Thyroid gland (tissue), 4 donors: ENCODE results near the gene ATG13. TPM values are rescaled to one million over a fixed set of nuclear protein-coding genes. Genes with fewer than 3 reads are reported as not detected.

Experiments used
- DNase-seq, 2 donors: peaks; one replicate each; pipeline ENCODE4 v3.0.0-alpha.2; 2019
- H3K27ac ChIP-seq, 3 donors: fragments of 200-600 bp; sonication (generic); 1 replicate in 2 of 3; 2 replicates in 1 of 3; pipeline ENCODE4 v1.5.1; 2016 to 2019; ENCODE audit warnings: mild to moderate bottlenecking in 1 of 3, moderate library complexity in 1 of 3
- H3K27me3 ChIP-seq: fragments of 200-600 bp; sonication (generic); one replicate; pipeline ENCODE4 v1.5.1; 2019
- H3K36me3 ChIP-seq, 2 donors: fragments of 200-600 bp; sonication (generic); one replicate each; pipeline ENCODE4 v1.5.1; 2016 to 2019
- H3K4me1 ChIP-seq, 2 donors: fragments of 200-600 bp; sonication (generic); one replicate each; pipeline ENCODE4 v1.5.1; 2017 to 2019
- H3K4me3 ChIP-seq, 3 donors: fragments of 200-600 bp; sonication (generic); replicated peaks in 1 of 3; 1 replicate in 2 of 3; 2 replicates in 1 of 3; pipeline ENCODE4 v1.5.1; 2016; ENCODE audit warnings: mild to moderate bottlenecking in 1 of 3
- H3K9me3 ChIP-seq: fragments of 200-600 bp; sonication (generic); one replicate; pipeline ENCODE4 v1.5.1; 2017
- POLR2A ChIP-seq, 2 donors: fragments of 450-650 bp; IDR thresholded peaks; one replicate each; pipeline ENCODE4 v1.6.1; 2017; ENCODE audit warnings: antibody characterized with exemption in 2 of 2, mild to moderate bottlenecking in 2 of 2, moderate library complexity in 1 of 2
- WGBS, 2 donors: methylation state at CpG; one replicate each; pipeline ENCODE4 v1.1.5; 2017; 5-methylcytosine and 5-hydroxymethylcytosine counted together
- intact Hi-C: fragments of 100-400 bp; cut with DNase I; formaldehyde crosslinking; loops from one replicate; pipeline ENCODE4 v1.15.1; 2023
- total RNA-seq, 4 donors: library from RNA; depleted of rRNA; stranded (reverse); fragments of >200 nt; gene quantifications; one replicate each; pipeline ENCODE4 v1.2.3, GENCODE V29; 2016
- TF ChIP-seq, protein P1 (sequence below), 6 experiments: fragments of 200-600 bp in 3 of 6; fragments of 450-650 bp in 3 of 6; sonication (generic) in 3 of 6; IDR thresholded peaks; one replicate each; pipeline ENCODE4 v1.5.1; 2016 to 2019; ENCODE audit warnings: antibody characterized with exemption in 6 of 6, mild to moderate bottlenecking in 2 of 6, inconsistent platforms in 1 of 6, moderate library complexity in 1 of 6

The ATG13 gene
- total RNA-seq, 4 donors from 2014 or later = 85.7 to 148 (median 113) TPM

GRCh38 chr11:46642627-46643335 lies 25.4 kb downstream of the ATG13 start:
- intact Hi-C loops = no loop called here
- Histone ChIP-seq H3K27ac (no peak overlapping the region), H3K27me3 (no peaks in the 10 kb centered on the region), H3K4me3 (no peak overlapping the region), H3K36me3 (peaks cover 19 to 29% of the 10 kb centered on the region in 2 donors), H3K9me3 (no peaks in the 10 kb centered on the region), H3K4me1 (no peaks in the 10 kb centered on the region)
- 92 to 98% methylated on average over 8 of the region's 8 CpGs for WGBS, 2 donors
- DNase-seq = no peak
- TF ChIP-seq, protein P1, sequence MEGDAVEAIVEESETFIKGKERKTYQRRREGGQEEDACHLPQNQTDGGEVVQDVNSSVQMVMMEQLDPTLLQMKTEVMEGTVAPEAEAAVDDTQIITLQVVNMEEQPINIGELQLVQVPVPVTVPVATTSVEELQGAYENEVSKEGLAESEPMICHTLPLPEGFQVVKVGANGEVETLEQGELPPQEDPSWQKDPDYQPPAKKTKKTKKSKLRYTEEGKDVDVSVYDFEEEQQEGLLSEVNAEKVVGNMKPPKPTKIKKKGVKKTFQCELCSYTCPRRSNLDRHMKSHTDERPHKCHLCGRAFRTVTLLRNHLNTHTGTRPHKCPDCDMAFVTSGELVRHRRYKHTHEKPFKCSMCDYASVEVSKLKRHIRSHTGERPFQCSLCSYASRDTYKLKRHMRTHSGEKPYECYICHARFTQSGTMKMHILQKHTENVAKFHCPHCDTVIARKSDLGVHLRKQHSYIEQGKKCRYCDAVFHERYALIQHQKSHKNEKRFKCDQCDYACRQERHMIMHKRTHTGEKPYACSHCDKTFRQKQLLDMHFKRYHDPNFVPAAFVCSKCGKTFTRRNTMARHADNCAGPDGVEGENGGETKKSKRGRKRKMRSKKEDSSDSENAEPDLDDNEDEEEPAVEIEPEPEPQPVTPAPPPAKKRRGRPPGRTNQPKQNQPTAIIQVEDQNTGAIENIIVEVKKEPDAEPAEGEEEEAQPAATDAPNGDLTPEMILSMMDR (IDR thresholded peaks at IDR 0.05) = no peak
- TF ChIP-seq POLR2A (IDR thresholded peaks at IDR 0.05) = no peak

DNA sequence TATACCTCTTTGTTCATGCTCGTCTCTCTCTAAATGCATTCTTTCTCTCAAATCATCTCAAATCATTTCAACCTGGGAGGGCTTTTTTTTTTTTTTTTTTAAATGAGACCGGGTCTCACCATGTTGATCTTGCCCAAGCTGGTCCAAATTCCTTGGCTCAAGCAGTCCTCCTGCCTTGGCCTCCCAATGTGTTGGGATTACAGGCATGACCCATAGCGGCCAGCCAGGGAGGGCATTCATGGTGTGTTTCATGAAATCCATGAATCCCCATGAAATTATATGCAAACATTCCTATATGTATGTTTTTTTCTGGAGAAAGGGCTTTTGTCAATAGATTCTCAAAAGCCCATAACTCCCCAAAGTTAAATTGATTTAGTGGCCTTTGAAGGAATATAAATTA lies 26.2 kb downstream of the ATG13 start:
- Histone ChIP-seq H3K27me3 (no peaks in the 10 kb centered on the region), H3K9me3 (no peaks in the 10 kb centered on the region), H3K4me1 (peaks cover 0 to 5% of the 10 kb centered on the region in 2 donors), H3K4me3 (no peak overlapping the region), H3K36me3 (peaks cover 19 to 30% of the 10 kb centered on the region in 2 donors), H3K27ac (no peak overlapping the region)
- intact Hi-C loops = no loop called here
- DNase-seq = no peak
- TF ChIP-seq POLR2A (IDR thresholded peaks at IDR 0.05) = no peak
- TF ChIP-seq, protein P1 (IDR thresholded peaks at IDR 0.05) = no peak
- WGBS, 2 donors = 93 to 96% methylated on average over 3 of the region's 3 CpGs

- DNase-seq = no peak
- Histone ChIP-seq H3K36me3 (peaks cover 19 to 30% of the 10 kb centered on the region in 2 donors), H3K27me3 (no peaks in the 10 kb centered on the region), H3K9me3 (no peaks in the 10 kb centered on the region), H3K4me1 (peaks cover 0 to 5% of the 10 kb centered on the region in 2 donors), H3K4me3 (no peak overlapping the region), H3K27ac (no peak overlapping the region)
- intact Hi-C loops = no loop called here
- TF ChIP-seq POLR2A (IDR thresholded peaks at IDR 0.05) = no peak
- TF ChIP-seq, protein P1 (IDR thresholded peaks at IDR 0.05) = no peak
These were observed 26.6 kb downstream of the ATG13 start for GRCh38 chr11:46643986-46644385.

DNA sequence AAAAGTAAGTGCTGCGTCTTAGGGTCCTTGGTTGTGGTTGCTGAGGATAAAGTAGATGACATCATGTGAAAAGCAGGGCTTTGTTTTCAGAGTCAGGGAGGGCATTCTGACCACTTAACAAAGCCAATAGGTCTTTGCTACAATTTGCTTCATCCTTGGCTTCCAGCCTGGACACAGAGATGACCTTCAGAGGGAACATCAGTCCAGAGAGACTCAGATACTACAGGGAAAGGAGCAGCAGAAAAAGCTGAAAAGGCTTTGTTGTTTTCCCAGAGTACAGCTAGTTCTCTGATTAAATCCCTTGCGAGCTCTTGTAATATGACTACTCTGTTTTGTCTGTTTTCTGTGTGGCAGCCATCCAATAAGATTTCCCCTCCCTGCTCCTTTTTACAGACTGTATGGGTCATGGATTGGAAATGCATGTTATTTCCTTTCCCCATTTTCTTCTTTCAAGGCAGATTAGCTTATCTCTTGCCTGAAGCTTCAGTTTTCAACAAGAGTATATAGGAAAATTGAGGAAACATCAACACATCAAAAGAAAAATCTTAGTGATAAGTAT lies 31.9 kb downstream of the ATG13 start:
- Histone ChIP-seq H3K27ac (peak overlapping the region; percentile 1 to 70 (median 43)), H3K27me3 (no peaks in the 10 kb centered on the region), H3K36me3 (peaks cover 47 to 57% of the 10 kb centered on the region in 2 donors), H3K4me1 (peaks cover 0 to 5% of the 10 kb centered on the region in 2 donors), H3K4me3 (no peak overlapping the region), H3K9me3 (no peaks in the 10 kb centered on the region)
- TF ChIP-seq, protein P1 (IDR thresholded peaks at IDR 0.05) = no peak
- no peak for TF ChIP-seq POLR2A (IDR thresholded peaks at IDR 0.05)
- DNase-seq = peak; percentile 10
- intact Hi-C loops = no loop called here
- WGBS, 2 donors = 75 to 77% methylated on average over 2 of the region's 2 CpGs

DNA sequence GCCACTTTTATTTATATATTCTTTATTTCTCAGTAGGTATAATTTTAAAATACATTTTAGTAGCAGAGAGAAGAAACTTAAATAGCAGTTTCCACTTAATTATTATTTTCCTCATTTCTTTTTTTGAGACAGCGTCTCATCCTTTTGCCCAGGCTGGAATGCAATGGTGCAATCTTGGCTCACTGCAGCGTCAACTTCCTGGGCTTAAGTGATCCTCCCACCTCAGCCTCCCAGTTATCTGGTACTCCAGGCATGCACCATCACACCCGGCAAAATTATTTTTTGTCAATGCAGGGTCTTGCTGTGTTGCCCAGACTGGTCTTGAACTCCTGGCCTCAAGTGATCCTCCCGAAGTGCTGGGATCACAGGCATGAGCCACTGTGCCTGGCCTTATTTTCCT lies 38.3 kb downstream of the ATG13 start:
- no peak for DNase-seq
- Histone ChIP-seq H3K36me3 (peaks cover 37 to 78% of the 10 kb centered on the region in 2 donors), H3K4me3 (no peak overlapping the region), H3K27me3 (no peaks in the 10 kb centered on the region), H3K27ac (no peak overlapping the region), H3K4me1 (no peaks in the 10 kb centered on the region), H3K9me3 (no peaks in the 10 kb centered on the region)
- intact Hi-C loops = no loop called here
- 96% methylated on average over 4 of the region's 4 CpGs for WGBS, 2 donors
- TF ChIP-seq POLR2A (IDR thresholded peaks at IDR 0.05) = no peak
- TF ChIP-seq, protein P1 (IDR thresholded peaks at IDR 0.05) = no peak
